ENCODE results near the gene KRTAP4-11.
"Not testable (repeated sequence)": the region's sequence is repeated elsewhere in the genome, so short reads cannot be mapped to it uniquely, and the experiment has no call there.

The KRTAP4-11 gene

DNA sequence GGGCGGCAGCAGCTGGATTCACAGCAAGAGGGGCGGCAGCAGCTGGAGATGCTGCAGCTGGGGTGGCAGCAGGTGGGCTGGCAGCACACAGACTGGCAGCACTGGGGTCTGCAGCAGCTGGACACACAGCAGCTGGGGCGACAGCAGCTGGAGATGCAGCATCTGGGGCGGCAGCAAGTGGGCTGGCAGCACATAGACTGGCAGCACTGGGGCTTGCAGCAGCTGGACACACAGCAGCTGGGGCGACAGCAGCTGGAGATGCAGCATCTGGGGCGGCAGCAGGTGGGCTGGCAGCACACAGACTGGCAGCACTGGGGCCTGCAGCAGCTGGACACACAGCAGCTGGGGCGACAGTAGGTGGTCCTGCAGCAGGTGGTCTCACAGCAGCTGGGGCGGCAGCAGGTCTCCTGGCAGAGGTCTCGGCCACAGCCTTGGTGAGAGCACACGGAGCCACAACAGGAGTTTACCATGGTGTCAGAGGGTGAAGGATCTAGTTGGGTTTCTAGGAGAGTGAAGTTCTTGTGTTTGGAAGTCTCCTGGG lies at the start of gene KRTAP4-11:
Gene KRTAP4-11 (minus strand): TSS at position 528 of the 541 bp plus-strand sequence. CDS start 58 bp downstream, at position 470.
- not testable (repeated sequence) for DNase-seq

DNA sequence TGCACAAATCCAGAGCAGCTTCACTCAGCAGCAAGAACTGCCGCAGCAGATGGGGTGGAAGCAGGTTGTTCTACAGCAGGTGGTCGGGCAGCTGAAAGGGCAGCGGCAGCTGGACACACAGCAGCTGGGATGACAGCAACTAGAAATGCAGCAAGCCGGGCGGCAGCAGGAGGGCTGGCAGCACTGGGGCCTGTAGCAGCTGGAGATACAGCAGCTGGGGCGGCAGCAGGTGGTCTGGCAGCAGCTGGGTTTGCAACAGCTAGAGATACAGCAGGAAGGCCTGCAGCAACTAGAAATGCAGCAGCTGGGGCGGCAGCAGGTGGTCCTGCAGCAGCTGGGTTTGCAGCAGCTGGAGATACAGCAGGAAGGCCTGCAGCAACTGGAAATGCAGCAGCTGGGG lies 49.4 kb upstream of the KRTAP4-11 start:
- DNase-seq, result peak in 1 of 2 experiments; percentile 4

DNA sequence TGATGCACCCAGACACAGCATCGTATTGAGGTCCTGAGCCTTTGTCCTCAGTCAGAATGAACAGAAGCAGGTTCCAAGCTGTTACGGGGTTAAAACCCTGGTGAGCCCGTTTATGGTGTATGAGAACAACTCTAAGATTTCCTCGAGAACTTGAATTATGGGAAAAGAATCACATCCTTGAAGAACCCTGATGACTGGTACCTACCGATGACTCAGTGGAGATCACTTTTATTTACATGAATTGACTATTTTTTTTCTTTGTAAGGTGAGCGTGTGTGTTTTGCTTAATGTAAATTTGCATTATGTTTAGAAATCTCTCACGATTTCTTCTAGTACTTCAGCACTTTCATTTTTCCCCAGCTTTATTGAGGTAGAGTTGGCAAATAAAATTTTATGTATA lies 45.7 kb upstream of the KRTAP4-11 start:
- DNase-seq, result no peak

DNA sequence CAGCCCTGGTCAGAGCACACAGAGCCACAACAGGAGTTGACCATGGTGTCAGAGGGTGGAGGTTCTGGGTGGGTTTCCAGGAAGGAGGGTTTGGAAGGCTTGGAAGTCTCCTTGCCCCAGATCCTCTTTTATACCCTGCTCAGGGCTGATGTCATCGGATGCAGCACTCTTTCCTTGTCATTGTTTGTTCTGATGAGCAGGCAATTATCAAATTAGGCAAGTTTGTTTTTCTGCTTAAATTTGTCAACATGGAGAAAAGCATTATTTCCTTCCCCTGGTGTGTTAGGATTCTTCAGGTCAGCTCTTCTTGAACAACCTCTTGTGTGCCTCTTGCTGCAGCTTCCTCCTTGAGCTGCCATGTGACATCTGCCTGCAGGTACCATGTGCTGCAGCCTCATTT lies 42.5 kb upstream of the KRTAP4-11 start, which contains the start of gene KRTAP4-4:
Gene KRTAP4-4 (minus strand): TSS at position 101 of the 400 bp plus-strand sequence. CDS start 57 bp downstream, at position 44.
- DNase-seq, result no peak

DNA sequence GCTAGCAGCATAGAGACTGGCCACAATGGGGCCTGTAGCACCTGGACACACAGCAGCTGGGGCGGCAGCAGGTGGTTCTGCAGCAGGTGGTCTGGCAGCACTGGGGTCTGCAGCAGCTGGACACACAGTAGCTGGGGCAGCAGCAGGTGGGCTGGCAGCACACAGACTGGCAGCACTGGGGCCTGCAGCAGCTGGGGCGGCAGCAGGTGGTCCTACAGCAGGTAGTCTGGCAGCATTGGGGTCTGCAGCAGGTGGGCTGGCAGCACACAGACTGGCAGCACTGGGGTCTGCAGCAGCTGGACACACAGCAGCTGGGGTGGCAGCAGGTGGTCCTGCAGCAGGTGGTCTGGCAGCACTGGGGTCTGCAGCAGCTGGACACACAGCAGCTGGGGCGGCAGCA lies 42.0 kb upstream of the KRTAP4-11 start:
- not testable (repeated sequence) for DNase-seq

DNA sequence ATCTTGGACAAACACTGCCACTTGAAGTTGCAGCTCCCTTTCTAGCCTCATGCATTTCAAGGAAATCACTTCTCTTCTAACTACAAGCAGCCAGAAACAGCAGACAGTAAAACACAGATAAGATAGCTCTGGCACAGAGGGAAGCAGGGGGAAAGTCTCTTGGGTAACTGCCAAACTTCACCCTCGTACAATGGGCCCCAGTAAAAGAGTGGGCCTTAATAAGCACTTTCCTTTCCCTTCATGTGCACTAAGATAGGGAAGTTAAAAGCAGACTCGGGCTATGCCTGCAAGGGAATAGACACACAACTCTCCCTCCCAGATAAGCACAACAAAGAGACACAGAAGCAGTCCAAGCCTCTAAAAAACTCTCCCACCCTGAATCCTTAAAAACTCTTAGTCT lies 35.7 kb upstream of the KRTAP4-11 start:
- DNase-seq, result no peak

DNA sequence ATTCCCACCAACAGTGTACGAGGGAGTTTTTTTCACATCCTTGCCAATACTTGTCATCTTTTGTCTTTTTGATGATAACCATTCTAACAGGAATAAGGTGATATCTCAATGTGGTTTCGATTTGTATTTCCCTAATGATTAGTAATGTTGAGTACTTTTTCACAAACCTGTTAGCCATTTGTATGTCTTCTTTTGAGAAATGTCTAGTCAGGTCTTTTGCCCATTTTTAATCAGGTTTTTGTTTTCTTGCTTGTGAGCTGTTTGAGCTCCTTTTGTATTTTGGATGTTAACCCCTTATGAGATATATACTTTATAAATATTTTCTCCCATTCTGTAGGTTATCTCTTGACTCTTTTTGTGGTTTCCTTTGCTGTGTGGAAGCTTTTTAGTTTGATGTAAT lies 33.4 kb upstream of the KRTAP4-11 start:
- DNase-seq, result no peak

DNA sequence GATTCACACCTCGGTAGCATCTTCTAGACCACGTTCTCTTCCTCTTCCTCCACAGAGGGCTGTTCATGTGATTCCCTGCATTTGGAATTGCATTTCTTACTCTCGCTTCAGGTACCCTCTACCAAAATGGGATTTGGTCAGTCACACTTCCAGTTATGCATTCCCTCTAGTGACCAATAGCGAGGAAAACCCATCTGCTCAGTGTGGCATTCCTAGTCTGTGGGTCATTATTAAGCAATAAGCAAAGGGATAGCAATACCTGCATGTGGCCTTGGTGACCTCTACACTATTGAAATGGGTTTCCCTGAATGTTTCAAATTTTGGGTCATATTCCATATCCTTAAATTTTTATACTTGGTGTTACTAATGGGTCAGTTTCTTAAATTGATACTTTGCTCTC lies 31.9 kb upstream of the KRTAP4-11 start:
- no peak for DNase-seq

DNA sequence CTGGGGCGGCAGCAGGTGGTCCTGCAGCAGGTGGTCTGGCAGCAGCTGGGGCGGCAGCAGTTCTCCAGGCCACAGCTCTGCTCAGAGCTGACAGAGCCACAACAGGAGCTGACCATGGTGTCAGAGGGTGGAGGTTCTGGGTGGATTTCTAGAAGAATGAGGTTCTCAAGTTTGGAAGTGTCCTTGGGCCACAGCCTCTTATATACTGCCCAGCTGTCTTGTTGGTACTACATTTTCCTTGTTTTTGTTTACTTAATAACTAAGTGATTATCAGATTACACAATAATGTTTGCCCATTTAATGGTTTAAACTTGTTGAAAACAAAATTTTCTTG lies 31.4 kb upstream of the KRTAP4-11 start, which contains the start of gene KRTAP4-5:
Gene KRTAP4-5 (minus strand): TSS at position 174 of the 334 bp plus-strand sequence. CDS start 58 bp downstream, at position 116.
- DNase-seq, result no peak

DNA sequence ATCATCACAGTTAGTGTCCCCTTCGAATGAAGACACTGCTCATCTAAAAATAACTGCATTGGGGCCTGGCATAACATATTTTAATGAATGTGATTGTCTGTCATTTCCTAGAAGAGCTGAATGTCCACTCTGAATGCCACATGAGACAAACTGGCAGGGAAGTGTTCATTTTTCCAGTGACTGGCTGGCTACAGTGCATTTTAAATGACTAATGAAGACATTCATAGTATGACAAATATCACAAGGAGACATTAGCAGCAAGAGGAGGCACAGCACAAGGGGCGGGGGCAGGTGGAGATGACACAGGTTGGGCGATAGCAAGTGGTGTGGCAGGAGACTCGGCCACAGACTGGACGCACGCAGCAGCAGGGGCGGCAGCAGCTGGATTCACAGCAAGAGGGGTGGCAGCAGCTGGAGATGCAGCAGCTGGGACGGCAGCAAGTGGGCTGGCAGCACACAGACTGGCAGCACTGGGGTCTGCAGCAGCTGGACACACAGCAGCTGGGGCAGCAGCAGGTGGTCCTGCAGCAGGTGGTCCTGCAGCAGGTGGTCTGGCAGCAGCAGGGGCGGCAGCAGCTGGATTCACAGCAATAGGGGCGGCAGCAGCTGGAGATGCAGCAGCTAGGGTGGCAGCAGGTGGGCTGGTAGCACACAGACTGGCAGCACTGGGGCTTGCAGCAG lies 30.9 kb upstream of the KRTAP4-11 start:
- not testable (repeated sequence) for DNase-seq

DNA sequence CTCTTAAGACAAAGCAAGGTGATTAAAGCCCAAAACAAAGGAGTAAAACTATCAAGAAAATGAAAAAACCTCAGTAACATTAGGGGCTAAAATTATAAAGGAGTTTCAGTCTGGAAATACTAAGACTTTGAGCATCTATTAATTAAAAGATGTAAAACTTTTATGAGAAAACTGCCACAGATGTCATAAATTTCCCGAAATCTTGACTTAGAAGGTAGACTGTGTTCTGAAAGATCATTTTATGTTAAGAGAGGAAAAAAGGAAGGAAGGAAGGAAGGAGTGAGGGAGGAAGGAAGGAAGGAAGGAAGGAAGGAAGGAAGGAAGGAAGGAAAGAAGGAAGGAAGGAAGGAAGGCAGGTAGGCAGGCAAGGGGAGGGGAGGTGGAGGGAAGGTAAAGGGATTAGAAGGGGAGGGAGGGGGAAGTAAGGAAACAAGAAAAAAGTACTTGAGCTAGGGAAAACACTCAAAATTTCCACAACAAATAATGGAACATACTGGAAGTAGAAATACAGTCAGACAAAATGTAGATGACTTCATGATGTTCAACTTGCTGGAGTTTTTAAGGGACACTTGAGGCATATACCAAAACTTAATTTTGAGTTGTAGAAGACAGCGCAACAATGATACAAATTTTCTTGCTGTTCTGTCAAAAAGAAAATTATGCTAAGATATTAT lies 29.5 kb upstream of the KRTAP4-11 start:
- no peak for DNase-seq

DNA sequence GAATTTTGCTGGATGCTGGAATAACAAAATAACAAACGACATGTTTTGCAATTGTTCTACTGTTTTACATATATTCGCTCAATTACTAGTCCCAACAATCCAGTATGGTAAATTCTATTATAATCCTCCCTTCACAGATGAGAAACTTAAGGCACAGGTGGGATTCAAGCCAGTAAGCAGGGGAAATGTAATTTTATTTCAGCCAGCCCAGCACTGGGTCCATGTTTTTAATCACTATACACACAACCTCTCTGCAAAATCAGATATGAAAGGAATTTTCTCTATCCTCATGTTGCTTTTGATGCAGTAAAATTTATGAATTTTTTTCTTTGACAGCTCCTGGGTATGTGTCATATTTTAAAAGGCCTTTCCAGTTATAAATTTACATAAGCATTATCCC lies 27.1 kb upstream of the KRTAP4-11 start:
- no peak for DNase-seq

DNA sequence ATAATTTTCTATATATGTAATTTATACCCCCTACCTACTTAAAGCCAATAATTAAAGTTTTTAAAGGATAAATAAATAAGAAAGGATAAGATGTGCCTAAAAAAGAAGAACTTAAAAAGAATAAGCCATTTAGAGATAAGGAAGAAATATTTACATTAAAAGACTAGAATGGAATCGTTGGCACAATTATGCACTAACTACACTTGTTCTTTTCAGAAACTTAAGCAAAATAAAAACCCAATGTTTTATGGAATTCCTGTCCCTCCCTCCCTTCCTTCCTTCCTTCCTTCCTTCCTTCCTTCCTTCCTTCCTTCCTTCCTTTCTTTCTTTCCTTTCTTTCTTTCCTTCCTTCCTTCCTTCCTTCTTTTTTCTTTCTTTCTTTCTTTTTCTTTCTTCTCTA lies 26.7 kb upstream of the KRTAP4-11 start:
- no peak for DNase-seq

DNA sequence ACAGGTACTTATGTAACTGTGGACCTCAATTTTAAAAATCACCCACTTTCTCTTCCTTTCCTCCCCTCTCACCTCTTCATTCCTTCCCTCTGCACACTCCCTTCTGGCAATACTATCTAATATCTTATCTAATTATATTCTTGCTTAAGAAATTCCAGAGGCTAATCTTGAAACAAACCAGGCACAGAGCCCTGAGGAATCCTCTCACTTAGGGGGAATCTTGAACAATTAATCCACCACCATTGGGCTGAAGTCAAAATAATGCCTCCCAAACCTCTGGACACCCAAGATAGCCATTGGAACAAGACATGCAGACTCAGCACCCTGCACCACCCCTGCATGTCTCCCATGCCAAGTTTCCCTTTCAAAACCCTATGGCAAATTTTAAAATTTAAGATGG lies 23.2 kb upstream of the KRTAP4-11 start:
- DNase-seq, result no peak

DNA sequence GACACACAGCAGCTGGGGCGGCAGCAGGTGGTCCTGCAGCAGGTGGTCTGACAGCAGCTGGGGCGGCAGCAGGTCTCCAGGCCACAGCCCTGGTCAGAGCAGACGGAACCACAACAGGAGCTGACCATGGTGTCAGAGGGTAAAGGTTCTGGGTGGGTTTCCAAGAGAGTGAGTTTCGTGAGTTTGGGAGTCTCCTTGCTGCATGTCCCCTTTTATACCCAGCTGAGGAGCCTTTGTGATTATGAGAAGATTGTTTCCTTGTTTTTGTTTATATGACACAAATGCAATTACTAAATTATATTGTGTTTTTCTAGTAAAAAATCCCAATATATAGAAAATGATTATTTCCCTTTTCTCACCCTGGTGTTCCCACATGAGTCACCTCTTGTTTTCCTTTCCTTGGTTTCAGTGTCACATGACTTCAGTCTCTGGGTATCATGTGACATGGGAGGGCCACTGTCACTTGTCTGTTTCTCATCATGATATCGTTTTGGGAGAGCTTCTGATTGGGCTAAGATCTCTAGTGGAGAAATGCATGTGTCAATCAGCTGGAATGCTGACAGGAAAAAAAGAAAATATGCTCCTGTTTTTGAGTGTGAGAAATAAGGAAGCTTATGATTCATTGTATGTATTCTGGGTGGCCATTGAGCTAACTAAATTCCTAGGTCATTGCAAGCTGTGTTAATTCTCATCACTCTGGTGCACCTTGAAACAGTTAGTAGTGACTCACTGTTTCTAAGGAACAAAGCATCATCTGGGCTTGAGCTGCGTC lies 22.4 kb upstream of the KRTAP4-11 start, which contains the start of gene KRTAP4-6:
Gene KRTAP4-6 (minus strand): TSS at position 185 of the 772 bp plus-strand sequence. CDS start 57 bp downstream, at position 128.
- DNase-seq, result no peak

DNA sequence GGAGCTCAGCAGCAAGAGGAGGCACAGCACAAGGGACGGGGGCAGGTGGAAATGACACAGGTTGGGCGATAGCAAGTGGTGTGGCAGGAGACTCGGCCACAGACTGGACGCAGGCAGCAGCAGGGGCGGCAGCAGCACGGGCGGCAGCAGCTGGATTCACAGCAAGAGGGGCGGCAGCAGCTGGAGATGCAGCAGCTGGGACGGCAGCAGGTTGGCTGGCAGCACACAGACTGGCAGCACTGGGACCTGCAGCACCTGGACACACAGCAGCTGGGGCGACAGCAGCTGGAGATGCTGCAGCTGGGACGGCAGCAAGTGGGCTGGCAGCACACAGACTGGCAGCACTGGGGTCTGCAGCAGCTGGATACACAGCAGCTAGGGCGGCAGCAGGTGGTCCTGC lies 21.7 kb upstream of the KRTAP4-11 start:
- not testable (repeated sequence) for DNase-seq

DNA sequence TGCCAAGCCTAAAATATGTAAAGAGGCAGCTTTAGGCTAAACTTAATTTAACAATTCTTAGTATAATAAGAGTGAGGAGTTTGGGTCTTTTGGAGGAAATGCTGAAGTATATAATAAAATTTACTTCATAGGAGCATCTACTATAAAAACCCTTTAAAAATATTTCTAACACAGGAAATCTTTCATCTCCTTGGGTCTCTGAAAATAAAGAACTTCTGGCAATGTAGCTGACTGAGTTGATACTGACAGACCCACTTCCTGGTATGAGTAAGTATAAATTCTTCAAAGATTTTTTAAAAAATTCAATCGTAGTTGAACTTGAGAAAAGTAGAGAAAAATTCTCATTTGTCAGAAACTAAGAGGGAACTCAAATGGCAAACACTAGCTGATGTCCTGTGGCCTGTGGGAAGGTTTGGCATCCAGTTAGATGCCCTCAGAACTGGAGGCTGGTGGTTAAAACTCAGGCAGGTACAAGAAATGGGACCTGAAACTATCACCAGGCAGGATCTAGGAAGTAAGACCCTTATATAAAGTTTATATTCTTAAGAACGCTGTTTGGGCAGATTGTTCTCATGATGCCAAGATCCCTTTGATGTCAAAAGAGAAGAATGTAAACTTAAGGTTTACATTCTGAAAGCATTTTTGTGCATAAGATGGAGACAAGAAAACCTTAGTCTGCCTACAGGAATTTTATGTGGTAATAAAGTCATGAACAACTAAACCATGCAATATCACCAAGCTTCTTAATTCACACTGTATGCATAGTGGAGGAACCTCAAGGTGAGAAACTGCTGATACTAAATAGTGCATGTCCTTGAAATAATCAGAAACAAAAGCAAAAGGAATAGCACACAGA lies 15.9 kb upstream of the KRTAP4-11 start:
- DNase-seq, result no peak

DNA sequence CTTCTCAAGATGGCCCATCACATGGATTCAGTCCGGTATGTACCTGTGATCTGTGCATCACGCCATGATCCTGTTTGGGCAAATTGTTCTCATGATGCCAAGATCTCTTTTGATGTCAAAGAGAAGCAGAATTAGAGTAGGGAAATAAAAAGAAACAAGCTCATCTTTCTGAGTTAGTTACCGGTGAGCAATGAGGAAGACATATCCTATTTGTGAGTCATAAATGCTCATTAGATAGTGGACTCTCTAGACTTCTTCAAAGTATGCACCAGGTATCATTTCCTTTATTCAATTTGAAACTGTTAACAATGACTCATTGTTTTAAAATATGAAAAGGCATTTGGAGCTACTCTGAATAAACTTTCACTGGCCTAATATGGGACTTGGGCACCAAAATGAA lies 13.8 kb upstream of the KRTAP4-11 start:
- DNase-seq, result no peak

DNA sequence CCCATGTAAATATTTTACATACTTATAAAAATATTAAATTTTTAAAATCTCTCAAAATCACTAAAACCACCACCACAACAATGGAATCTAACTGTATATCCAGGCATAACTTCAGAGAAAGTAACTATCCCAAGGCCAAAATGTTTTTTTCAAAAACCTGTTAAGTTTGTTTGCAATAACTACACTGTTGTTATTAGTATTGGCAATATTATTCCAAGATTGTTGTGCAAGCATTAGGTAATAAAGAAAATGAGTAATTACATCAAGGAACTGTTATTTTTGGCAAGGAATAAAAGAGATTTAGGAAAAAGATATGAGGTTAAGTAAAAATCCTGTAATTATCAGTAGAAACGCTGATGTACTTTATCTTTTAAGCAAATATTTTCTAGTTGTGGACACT lies 9.2 kb upstream of the KRTAP4-11 start:
- no peak for DNase-seq

DNA sequence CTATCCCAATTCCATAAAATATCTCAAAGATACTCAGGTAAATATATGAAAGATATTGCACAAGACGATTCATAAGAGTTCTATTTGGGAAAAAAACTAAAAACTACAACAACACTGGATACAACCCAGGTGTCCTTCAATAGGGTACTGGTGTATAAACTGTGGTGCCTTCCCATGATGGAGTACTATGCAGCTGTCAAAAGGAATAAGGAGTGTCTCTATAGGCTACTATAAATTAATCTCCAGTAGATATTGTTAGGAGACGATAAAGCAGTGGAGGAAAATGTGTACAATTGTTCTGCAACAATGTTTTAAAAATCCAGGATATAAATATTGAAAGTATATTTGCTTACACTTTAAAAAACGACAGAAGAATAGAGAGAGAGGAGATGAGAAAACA lies 8.2 kb upstream of the KRTAP4-11 start:
- no peak for DNase-seq

DNA sequence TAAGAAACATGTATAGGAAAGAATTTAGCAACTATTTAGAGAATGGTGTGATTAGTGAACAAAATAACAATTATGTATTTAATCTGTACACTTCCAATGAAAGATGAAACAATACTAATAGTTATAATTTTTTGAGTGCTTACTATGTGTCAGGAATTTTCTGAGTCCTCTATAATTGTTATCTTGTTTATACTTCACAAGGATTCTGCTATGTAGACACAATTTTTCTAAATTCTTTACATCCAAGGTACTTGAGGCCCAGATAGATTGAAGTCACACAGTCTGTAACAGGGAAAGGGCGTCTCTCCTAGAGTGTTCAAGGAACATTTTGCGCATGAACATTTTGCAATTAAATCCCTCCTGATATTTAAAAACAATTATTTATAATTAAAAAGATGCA lies 6.9 kb upstream of the KRTAP4-11 start:
- DNase-seq, result no peak

DNA sequence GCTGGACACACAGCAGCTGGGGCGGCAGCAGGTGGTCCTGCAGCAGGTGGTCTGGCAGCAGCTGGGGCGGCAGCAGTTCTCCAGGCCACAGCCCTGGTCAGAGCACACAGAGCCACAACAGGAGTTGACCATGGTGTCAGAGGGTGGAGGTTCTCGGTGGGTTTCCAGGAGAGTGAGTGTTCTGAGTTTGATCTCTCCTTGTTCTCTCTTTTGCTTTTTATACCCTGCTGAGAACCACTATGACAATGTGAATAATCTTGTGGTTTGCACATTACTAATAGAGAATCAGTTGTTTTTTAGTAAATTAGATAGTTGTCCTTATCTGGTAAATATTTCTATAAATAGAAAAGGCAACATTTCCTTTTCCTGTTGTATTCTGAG lies 5.8 kb upstream of the KRTAP4-11 start, which contains the start of gene KRTAP4-12:
Gene KRTAP4-12 (minus strand): TSS at position 192 of the 381 bp plus-strand sequence. CDS start 60 bp downstream, at position 132.
- DNase-seq, result not testable (repeated sequence)

Data from NCI-H1930 (cell line).